ENCODE measurements around the gene MREG. TPM values are rescaled to one million over a fixed set of nuclear protein-coding genes. Genes with fewer than 3 reads are reported as not detected.

Gene MREG
- total RNA-seq, 2 donors from 2014 or later: 0.35 to 0.41 TPM

- Histone ChIP-seq H3K4me3 (no peak overlapping the region), H3K36me3 (no peaks in the 10 kb centered on the region), H3K27ac (no peak overlapping the region), H3K27me3 (no peaks in the 10 kb centered on the region), H3K4me1 (no peaks in the 10 kb centered on the region), H3K9me3 (no peaks in the 10 kb centered on the region)
- TF ChIP-seq CTCF (IDR thresholded peaks at IDR 0.05): no peak
- DNase-seq (ENCODE audit: low spot score): no peak
These were observed 118.0 kb downstream of the MREG start for GRCh38 chr2:215895330-215895729.

Other genes starting within 250 kb of the MREG start
- gene PECR, start 68.3 kb upstream of the MREG start, total RNA-seq: 1 to 10 TPM; 2.0 to 6.0 TPM
- under 1 TPM; 0.26 to 0.94 TPM for gene TMEM169, start 68.4 kb upstream of the MREG start, total RNA-seq
- gene XRCC5, start 95.8 kb upstream of the MREG start, total RNA-seq: 10 to 100 TPM; 89.9 to 93.7 TPM

Measured in right atrium auricular region (tissue), 2 donors.